Suprapubic skin (tissue), 4 donors: ENCODE measurements around the gene RGS6. TPM values are rescaled to one million over a fixed set of nuclear protein-coding genes. Genes with fewer than 3 reads are reported as not detected.

Experiments
- DNase-seq, 2 donors: peaks; one replicate each; pipeline ENCODE4 v3.0.0-alpha.2; 2019; ENCODE audit warnings: low spot score in 2 of 2
- H3K27ac ChIP-seq: fragments of 200-600 bp; sonication (generic); one replicate; pipeline ENCODE4 v1.5.1; 2019
- H3K27me3 ChIP-seq: fragments of 200-600 bp; sonication (generic); one replicate; pipeline ENCODE4 v1.5.1; 2019
- H3K36me3 ChIP-seq: fragments of 200-600 bp; sonication (generic); one replicate; pipeline ENCODE4 v1.5.1; 2019
- H3K4me1 ChIP-seq: fragments of 200-600 bp; sonication (generic); one replicate; pipeline ENCODE4 v1.5.1; 2019
- H3K4me3 ChIP-seq: fragments of 200-600 bp; sonication (generic); one replicate; pipeline ENCODE4 v1.5.1; 2019; ENCODE audit warnings: mild to moderate bottlenecking
- H3K9me3 ChIP-seq: fragments of 200-600 bp; sonication (generic); one replicate; pipeline ENCODE4 v1.5.1; 2019
- CTCF ChIP-seq, 2 donors: fragments of 200-600 bp in 1 of 2; fragments of 450-650 bp in 1 of 2; sonication (generic) in 1 of 2; IDR thresholded peaks; one replicate each; pipeline ENCODE4 v1.5.1; 2016 to 2019; ENCODE audit warnings: antibody characterized with exemption in 2 of 2, mild to moderate bottlenecking in 1 of 2, moderate library complexity in 1 of 2
- EP300 ChIP-seq: sonication (generic); formaldehyde crosslinking; IDR thresholded peaks from one replicate; pipeline ENCODE4 v1.6.1; 2017; ENCODE audit warnings: antibody characterized with exemption
- POLR2A ChIP-seq, 2 donors: fragments of 450-650 bp; IDR thresholded peaks; one replicate each; pipeline ENCODE4 v1.6.1; 2017; ENCODE audit warnings: antibody characterized with exemption in 2 of 2, mild to moderate bottlenecking in 2 of 2, moderate library complexity in 2 of 2
- POLR2AphosphoS5 ChIP-seq, 3 donors: sonication (generic); formaldehyde crosslinking; IDR thresholded peaks; one replicate each; pipeline ENCODE4 v1.6.1; 2017; ENCODE audit warnings: antibody characterized with exemption in 3 of 3
- WGBS: methylation state at CpG from one replicate; pipeline ENCODE4 v1.1.5; 2018; 5-methylcytosine and 5-hydroxymethylcytosine counted together
- total RNA-seq, 4 donors: library from RNA; depleted of rRNA; stranded (reverse); fragments of >200 nt; gene quantifications; one replicate each; pipeline ENCODE4 v1.1.0, GENCODE V29; 2016

The RGS6 gene
- total RNA-seq, 4 donors from 2014 or later: 0.08 to 4.4 (median 1.0) TPM

GRCh38 chr14:72517736-72518135 lies 585.5 kb downstream of the RGS6 start:
- WGBS: 76% methylated on average over 2 of the region's 2 CpGs
- H3K27ac ChIP-seq: no peak overlapping the region
- no peak for DNase-seq
- TF ChIP-seq POLR2A (IDR thresholded peaks at IDR 0.05) (no peak), EP300 (no peak), CTCF (IDR thresholded peaks at IDR 0.05) (no peak), POLR2AphosphoS5 (IDR thresholded peaks at IDR 0.05) (no peak)
- H3K4me3 ChIP-seq: no peak overlapping the region
- H3K9me3 ChIP-seq: no peaks in the 10 kb centered on the region
- H3K4me1 ChIP-seq: peaks cover 3% of the 10 kb centered on the region
- H3K36me3 ChIP-seq: no peaks in the 10 kb centered on the region
- H3K27me3 ChIP-seq: no peaks in the 10 kb centered on the region

GRCh38 chr14:72518809-72519377 lies 586.7 kb downstream of the RGS6 start:
- Histone ChIP-seq H3K27ac (no peak overlapping the region), H3K4me1 (peaks cover 3% of the 10 kb centered on the region), H3K9me3 (no peaks in the 10 kb centered on the region), H3K36me3 (no peaks in the 10 kb centered on the region), H3K27me3 (no peaks in the 10 kb centered on the region), H3K4me3 (no peak overlapping the region)
- WGBS: 61% methylated on average over 4 of the region's 4 CpGs
- no peak for DNase-seq
- no peak for TF ChIP-seq POLR2A (IDR thresholded peaks at IDR 0.05)
- no peak for TF ChIP-seq CTCF (IDR thresholded peaks at IDR 0.05)
- TF ChIP-seq EP300: no peak
- no peak for TF ChIP-seq POLR2AphosphoS5 (IDR thresholded peaks at IDR 0.05)

GRCh38 chr14:72519543-72519942 lies 587.3 kb downstream of the RGS6 start:
- Histone ChIP-seq H3K27ac (no peak overlapping the region), H3K4me1 (peaks cover 3% of the 10 kb centered on the region), H3K9me3 (no peaks in the 10 kb centered on the region), H3K36me3 (no peaks in the 10 kb centered on the region), H3K27me3 (no peaks in the 10 kb centered on the region), H3K4me3 (no peak overlapping the region)
- DNase-seq: no peak
- 84% methylated on average over 4 of the region's 4 CpGs for WGBS
- TF ChIP-seq POLR2A (IDR thresholded peaks at IDR 0.05) (no peak), EP300 (no peak), POLR2AphosphoS5 (IDR thresholded peaks at IDR 0.05) (no peak), CTCF (IDR thresholded peaks at IDR 0.05) (no peak)

- Histone ChIP-seq H3K36me3 (no peaks in the 10 kb centered on the region), H3K27ac (no peak overlapping the region), H3K27me3 (no peaks in the 10 kb centered on the region), H3K4me3 (no peak overlapping the region), H3K4me1 (peaks cover 3% of the 10 kb centered on the region), H3K9me3 (no peaks in the 10 kb centered on the region)
- TF ChIP-seq POLR2AphosphoS5 (IDR thresholded peaks at IDR 0.05): no peak
- TF ChIP-seq POLR2A (IDR thresholded peaks at IDR 0.05): no peak
- TF ChIP-seq EP300: no peak
- TF ChIP-seq CTCF (IDR thresholded peaks at IDR 0.05): no peak
- no peak for DNase-seq
- whole genome bisulfite sequencing: 84% methylated on average over 4 of the region's 4 CpGs
These were observed 588.8 kb downstream of the RGS6 start for GRCh38 chr14:72521045-72521444.

GRCh38 chr14:72521968-72522741 lies 589.9 kb downstream of the RGS6 start:
- H3K36me3 ChIP-seq: no peaks in the 10 kb centered on the region
- H3K9me3 ChIP-seq: no peaks in the 10 kb centered on the region
- H3K4me1 ChIP-seq: peaks cover 2% of the 10 kb centered on the region
- no peak overlapping the region for H3K4me3 ChIP-seq
- no peaks in the 10 kb centered on the region for H3K27me3 ChIP-seq
- WGBS: 87% methylated on average over 8 of the region's 8 CpGs
- DNase-seq: no peak
- TF ChIP-seq CTCF (IDR thresholded peaks at IDR 0.05): no peak
- TF ChIP-seq EP300: no peak
- TF ChIP-seq POLR2AphosphoS5 (IDR thresholded peaks at IDR 0.05): no peak
- TF ChIP-seq POLR2A (IDR thresholded peaks at IDR 0.05): no peak
- H3K27ac ChIP-seq: no peak overlapping the region
